NCI-H526 treated with DMSO at 0.1 percent for 48 hours (cell line): Measurements from ENCODE around the gene SCN7A.

ENCODE experiments used
- DNase-seq: peaks from one replicate; lab custom pipeline; 2025; lab: John Stamatoyannopoulos, UW

Gene SCN7A

DNA sequence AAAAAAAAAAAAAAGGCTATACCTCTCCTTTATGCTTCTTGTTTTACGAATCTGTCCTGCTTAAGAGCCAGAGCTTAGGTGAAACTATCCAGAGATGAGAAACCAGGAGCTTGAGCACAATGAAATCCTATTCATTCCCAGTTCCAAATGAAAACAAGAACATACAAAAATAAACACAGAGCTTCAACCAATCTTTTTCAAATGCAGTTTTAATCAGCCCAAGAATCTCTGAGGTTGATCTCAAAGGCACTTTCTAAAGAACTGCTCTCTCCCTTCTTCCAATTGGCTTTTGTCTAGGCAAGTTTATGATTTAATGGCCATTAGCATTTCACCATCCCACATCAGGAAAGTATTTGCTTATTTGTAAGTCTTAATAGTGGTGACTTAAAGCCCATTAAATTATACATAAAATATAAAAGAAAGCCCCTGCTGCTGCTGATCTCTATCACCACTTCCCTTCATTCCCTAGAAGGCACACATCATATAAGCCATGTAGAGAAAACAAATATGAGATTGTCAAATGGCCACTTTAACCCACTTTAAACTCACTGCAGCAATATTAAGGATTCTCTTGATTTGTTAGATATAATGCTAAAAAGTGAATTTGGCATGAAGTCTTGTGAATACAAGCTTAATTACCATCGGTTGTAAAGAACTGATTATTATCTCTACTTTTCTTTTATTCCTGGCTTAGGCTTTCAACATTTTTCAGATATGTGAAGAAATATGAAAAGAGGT, 89.0 kb downstream of the SCN7A start:
- no peak for DNase-seq

DNA sequence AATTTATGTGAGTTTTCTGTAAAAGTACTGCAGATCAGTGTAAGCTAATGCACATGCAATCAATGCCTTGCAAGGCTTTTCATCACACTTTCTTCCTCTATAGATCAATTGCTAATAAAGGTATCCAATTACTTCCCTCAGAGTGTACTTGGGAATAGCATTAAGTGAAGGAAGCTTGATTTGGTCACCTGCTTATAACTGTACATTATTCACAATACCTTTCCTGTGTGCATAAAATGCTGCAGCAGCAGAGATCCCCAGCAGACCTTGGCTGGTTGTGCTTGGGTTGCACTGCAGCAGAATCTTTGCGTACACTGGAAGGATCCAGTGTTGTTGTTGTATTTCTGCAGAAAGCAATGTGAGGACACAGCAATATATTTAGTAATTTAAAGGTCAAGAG, 99.8 kb downstream of the SCN7A start:
- DNase-seq = no peak

DNA sequence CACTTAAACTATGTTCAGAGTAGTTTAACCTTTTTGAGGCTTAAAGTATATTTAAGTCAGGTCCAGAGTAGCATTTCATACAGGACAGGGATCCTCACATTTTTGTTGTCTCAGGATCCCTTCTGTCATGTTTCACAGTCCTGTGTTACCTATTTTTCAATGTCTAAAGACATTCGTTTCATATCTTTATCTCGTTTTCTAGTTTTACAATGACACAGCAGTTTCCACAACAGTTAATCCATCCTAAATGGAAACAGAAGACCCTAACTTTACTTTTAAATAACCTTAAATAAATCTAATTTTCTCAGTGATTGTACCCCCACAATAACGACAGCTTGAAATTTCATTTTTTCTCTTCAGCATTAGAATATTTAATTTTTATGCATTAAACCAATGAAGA, 101.0 kb downstream of the SCN7A start:
- DNase-seq = no peak

DNA sequence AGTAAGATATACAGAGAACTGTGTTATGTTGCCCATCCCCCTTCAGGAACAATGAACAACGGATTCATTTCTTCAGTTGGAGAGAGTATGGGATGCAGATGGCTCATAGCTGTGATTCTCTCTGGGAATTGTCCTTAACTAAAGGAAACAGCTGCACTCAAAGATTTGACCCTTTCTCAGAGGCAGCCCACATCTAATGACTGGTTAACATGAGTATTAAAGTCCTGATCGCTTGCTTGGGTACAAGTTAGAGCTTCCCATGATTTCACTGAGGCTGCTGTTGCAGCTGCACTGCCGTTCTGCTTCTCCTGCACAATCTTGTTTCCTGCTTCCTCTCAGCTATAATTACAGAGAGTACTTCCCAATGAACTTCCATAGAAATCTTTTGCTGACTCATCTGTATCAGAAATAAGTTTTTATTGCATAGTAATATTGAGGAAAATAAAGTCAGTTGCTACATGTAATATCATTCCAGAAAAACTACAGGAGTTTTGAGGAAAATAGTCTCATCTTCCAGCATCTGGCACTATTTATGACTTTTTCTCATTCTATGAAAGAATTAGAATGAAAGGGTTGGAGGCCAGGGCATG, 105.5 kb downstream of the SCN7A start:
- DNase-seq = no peak

DNA sequence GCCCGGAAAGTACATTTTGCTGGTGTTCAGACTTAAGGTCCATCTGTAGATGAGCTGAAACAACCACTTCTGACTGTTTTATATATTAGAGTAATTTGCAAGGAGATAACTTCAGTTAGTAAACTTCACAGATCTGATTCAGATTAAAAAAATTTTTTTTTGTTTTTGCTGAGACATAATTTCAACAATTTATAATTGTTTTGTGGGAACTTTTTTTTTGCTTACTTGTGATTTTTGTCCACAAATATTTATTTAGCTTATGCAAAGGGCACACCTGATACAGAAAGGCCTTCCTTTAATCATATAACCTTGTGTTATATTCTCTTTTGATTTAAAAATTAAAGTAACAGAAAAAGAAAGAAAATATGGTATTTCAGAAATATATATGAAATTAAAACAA, 108.7 kb downstream of the SCN7A start:
- no peak for DNase-seq

DNA sequence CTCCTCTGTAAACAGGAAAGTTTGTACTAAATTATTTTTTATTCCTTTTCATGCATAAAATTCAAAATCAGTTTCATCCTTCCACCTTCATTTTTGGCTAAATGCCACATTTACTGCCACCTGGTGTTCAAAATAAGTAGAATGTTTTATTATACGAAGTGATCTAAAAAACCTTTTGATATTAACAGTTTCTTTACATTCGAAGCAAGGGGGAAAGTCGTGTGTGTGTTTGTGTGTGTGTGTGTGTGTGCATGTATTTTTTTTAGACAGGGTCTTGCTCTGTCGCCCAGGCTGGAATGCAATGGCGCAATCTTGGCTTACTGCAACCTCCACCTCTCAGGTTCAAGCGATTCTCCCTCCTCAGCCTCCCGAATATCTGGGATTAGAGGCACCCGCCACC, 109.3 kb downstream of the SCN7A start:
- DNase-seq = peak; percentile 12

DNA sequence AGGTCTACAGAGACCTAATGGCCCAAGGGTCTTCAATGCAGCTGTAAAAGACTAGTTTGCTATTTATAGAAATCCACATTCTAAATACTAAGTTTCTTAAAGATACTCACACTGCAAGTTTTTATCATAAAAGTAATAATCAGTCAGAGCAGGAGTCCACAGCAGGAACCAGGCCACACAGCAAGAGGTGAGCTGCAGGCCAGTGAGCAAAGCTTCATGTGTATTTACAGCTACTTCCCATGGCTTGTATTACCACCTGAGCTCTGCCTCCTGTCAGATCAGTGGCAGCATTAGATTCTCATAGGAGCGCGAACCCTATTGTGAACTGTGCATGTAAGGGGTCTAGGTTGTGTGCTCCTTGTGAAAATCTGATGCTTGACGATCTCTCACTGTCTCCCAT, 111.6 kb downstream of the SCN7A start:
- no peak for DNase-seq

DNA sequence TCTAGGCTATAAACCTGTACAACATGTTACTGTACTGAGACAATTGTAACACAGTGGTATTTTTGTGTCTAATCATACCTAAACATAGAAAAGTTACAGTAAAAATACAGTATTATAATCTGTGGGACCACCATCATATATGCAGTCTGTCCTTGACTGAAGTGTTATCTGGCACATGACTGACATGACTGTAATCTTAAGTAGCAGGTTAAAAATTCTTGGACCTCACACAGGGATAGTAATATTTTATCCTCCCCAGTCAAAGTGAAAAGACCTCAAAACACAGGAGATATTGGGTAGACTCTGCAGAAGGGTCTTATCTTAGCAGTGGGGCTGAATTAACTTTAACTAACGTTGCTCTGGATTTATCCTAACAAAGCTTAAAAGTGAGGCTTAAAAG, 113.4 kb downstream of the SCN7A start:
- DNase-seq = no peak

DNA sequence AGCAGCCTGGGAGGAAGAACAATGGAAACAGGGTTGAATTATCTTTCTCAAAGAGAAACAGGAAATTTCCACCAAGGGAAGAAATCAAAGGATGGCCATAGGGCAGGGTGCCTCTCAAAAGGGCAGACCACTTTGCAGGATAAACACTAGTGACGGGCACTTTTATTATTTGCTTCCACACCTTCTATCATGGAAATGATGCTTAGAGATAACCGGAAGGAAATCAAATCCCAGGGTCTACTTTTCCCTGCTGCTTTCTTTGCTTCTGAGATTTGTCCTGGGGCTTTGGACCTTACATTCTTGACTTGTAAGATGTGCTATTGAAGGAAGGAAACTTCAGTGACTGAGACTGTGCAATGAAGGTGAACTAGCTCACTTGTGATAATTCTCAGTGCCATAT, 117.2 kb downstream of the SCN7A start:
- DNase-seq = no peak

DNA sequence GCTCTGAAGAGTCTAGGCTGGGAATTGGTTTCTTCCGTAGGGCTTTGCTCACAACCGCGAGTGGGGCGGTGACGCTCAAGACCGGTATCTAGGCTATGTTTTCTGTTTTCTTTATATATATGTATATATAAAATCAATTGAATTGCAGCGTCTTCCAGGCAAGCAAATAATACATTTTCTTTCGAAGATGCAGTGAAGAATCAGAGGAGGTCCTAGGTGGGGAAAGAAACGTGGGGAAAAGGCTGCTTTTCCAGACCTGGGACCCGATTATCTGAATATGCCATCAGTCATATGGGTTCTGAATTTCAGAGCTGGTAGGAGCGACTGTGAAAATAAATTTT, 117.6 kb downstream of the SCN7A start:
- no peak for DNase-seq

DNA sequence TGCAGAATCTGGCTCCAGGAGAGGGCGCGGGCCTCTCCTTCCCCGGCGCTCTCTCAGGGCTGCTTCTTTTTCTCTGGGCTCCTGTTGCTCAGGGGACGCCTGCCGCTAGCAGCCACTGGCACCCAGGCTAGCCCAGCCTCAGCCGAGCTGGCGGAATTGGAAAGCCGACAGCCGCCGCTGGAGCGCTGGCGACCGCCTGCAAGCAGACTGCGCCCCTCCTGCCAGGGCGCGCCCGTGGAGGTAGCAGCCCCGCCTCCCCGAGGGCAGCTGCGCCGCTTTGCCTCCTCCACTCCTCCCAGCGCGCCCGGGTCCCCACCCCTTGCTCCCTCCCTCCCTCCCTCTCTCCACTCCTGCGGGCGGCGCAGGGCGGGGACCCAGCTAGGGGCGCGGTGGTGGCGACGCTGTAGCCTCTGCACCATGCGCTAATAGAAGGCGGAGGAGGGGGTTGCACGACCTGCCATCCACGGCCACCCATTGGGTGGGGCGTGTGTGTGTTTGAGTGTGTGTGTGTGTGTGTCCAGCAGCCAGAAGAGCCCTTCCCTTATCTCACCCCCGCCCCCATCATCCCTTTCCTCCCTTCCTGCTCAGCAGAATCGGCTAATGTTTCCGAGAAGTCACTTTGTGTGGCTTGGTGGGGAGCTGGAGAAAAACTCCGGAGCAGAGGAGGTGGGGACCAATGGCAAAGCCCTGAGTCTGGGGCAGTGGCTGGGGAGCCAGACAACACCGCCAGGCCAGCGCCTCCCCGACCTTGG, 118.1 kb downstream of the SCN7A start, which contains the start of gene SCN9A:
Gene SCN9A (minus strand): TSS at position 209 of the 752 bp plus-strand sequence. CDS start 64,188 bp downstream, outside the sequence.
- DNase-seq = peak; percentile 79

DNA sequence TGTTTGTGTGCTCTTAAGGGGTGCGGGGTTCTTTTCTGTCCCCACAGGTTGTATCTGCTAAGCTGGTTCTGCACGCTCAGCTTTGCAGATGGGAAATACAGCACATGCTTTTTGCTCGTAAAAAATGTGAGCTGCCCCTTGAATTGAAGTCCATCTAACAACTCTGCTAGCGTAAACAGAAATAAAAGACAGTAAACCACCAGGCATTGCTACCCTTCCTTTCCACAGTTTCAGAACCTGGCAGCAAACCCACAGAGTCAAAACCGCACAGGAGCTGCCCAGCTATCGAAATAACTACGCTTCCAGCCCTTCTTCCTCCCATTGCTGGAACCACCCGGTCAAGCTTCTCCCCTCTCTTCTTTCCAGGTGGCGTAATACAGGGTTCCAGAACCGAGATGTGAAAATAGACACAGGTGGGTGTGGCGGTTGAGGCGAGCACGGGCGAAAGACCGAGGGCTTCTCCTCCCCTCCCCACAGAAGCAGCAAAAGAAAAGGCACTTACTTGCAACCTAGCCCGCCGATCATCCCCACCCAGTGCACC, 118.8 kb downstream of the SCN7A start:
- DNase-seq = no peak

DNA sequence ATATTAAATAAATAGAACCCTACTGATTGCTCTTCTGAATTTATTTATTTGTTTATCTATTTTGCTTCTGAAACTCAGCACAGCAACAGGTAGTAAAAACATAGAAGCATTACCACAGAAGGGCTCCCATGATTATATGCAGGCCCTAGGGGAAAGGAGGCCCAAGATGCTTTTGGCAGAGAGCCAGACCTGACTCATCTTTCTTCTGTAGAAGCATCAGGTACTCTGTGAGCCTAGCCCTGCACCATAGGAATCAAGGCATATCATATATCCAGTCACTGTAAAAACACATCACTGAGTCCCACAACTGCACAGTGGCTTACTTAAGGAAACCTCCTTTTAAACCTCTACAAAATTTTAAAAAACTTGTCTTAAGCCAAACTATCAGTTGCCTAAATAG, 120.1 kb downstream of the SCN7A start:
- peak; percentile 41 for DNase-seq

DNA sequence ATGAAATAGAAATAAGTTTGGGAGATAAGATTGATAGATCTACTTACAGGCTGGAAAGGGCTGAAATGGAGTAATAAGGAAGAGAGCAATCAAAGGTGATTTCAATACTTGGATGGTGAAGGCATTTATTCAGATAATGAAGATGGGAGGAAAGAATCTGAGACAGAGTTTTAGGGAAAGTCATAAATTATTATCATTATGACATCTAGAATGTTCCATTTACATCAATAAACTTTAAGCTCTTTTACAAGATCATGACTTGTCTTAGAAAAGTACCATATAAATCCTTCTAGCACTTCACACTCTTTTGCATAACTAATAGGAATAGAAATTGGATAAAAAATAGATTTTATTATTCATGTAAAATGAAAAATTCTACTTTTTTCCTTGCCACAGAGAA, 120.5 kb downstream of the SCN7A start:
- DNase-seq = no peak

DNA sequence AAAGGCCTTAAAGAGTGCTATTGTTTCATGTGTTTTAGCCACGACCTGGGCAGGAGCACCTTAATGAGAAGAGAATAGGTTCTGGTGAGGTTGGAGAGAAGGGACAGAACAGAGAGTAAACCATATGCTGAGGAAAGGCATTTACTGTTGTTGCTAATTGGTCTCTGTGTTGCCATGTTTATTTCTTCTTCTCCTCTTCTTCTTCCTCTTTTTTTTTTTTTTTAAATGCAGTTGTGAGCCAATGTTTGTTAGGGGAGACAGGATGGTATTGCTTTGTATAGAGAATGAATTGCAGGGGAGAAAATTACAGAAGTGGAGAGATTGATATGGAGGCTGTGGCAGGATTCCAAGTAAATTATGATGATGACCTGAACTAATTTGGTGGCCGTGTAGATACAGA, 120.9 kb downstream of the SCN7A start:
- DNase-seq = no peak

DNA sequence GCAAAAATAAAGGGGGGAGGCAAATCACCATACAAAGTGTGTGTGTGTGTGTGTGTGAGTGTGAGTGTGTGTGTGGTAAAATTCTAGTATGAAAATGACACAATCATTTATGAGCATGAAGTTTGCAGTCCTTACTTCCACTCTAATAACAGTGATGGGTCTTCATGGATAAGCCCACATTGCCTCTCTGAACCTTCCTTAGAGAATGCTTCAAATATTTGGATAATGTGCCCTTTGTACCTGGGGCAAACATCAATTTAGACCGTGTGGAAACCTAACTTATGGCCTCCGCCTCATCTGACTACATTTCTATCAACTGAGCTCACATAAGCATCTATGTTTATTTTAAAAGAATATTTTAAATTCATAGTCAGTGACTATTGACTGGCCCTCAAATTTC, 122.0 kb downstream of the SCN7A start:
- DNase-seq = no peak

DNA sequence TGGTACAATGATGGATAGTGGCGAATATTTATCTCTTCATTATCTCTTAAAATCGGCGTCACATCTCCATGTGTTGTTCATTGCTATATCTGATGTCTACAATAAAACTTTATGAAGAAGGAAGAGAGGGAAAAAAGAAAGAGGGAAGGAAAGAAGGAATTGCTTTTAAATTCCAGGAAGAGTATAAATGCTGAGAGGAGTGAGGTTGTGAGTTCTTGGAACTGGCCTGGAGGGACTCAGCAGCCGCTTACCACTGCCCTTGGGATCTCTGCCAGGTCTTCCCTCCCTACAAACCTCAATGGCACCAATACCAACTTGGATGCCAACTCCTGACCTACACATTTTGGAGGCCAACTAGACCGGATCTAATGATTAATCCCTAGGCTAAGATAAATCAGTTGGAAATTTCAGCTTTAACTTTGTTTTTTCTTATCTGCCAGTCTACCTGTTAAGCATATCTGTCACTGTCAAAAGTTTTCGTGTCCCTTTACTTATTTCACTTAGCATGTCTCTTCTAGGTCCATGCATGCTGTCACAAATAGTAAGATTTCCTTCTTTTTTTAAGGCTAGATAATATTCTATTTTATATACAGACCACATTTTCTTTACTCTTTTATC, 128.1 kb downstream of the SCN7A start:
- no peak for DNase-seq

DNA sequence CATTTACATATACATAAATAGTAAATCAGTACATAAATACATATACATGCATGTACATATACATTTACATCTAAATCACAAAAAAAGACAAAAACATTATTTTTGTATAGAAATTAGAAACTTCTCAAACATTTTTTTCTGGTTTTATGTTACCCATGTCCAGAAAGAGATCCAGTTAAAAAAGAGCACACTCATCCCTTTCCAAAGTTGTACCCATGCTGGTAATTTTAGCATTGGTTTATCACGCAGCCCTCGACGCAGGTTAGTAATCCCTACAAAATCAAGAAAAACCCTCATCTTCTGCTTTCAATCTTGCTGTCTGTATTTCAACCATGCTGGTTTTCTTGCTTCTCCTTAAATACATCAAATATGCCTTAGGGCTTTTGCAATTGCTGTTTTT, 128.8 kb downstream of the SCN7A start:
- DNase-seq = no peak

DNA sequence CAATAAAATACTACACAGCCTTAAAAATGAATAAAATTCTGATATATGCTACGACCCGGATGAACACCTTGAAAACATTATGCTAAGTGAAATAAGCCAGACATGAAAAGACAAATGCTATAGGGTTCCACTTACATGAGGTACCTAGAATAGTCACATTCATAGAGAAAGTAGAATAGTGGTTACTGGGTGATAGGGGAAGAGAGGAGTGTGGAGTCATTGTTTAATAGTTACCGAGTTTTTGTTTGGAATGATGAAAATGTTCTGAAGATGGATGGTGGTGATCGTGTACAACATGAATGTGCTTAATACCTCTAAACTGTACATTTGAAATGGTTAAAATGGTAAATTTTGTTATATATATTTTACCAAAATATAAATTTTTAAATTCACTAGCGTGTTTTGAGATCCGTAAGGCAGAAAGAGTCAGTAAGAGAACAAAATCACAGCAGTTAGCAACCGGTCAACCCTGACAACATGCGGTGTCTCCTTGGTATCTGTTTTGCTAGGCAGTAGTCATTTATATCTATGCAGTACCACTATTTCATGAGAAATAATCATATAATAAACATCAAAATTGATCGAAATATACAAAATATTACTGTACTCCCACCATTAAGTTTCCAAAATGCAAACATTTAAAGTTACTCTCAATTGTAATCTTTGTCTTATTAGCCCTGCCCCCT, 129.4 kb downstream of the SCN7A start:
- no peak for DNase-seq

DNA sequence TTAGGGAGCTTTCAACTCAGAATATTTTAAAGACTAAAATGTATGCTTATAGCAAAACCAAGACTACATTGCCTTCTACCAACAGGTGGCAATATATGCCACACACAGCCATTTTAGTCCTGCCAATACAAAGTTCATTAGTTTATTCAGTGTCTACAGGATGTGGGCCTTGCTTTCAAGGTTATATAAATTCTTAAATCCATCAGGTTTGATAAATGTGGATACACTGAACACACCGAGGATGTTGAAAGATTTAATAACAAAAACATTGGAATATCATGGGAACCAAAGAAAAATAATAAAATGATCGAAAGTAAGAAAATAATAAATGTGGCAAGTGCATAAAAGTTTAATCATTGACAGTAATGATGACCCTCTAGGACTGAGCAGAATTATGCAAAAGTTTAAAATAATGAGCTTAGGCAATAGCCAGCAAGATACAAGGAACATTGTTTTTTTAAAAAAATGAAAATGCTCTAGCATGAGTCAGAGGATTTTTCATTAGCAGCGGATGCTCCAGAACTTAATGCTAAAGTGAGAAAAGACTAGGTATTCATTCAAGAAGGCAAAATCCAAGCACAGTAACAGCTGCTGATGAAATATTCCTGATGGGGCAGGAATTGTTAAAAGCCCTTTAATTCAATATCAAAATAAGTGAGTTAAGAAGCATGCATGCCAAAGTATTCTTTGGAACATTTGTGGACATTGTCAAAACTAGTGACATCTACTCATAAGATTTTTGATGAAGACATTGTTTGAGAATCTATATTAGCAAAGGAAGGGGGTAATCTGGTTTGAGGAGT, 132.5 kb downstream of the SCN7A start:
- peak; percentile 17 for DNase-seq

DNA sequence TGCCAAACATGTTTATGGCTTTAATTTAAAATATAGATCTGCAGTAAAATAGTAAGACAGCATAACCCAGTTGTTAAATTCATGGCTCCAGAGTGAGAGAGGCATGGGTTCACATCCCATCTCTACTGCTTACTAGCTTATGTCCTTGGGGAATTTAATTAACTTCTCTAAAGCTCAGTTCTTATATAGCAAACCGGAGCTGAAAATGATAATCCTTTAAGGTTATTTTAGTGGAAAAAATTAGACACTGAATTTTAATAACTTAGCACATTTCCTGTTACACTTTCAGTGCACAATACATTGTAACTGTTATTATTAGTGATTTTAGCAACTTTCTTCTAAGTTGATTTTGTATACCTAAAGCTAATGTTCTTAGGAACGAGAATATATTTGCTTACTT, 133.1 kb downstream of the SCN7A start:
- no peak for DNase-seq
